ENCODE measurements around the gene MINDY1.

MINDY1 gene

DNA sequence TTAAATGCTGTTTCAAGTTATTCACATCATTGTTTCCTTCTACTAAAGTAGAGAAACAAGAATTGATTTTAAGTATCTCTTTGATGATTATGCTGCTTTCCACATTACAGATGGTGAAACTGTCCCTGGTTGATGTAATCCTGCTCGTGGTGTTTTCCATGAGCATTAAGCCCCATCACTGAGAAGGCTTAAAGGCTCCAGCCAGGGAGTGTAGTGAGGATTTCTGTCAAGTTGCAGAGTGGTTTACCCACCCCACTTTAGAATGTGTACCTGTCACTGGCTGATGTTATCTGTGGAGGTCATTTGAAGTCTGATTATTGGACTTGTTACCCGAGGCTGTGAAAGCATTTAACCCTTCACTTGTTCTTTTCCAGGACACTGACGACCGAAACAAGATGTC is 44.9 kb downstream of the MINDY1 start:
- Histone ChIP-seq H4K8ac (ENCODE audit: low read depth, low read length) (no peak overlapping the region), H3K23ac (ENCODE audit: low read depth, low read length, poor library complexity) (no peak overlapping the region), H2BK120ac (ENCODE audit: low read depth, low read length) (no peak overlapping the region), H3K4ac (ENCODE audit: low read length) (no peak overlapping the region), H3K27ac (replicated peaks; ENCODE audit: low read length) (no peak overlapping the region), H3K4me1 (ENCODE audit: control insufficient read depth in 2 of 2, insufficient read depth in 1 of 2, low read depth in 1 of 2, low read length in 2 of 2) (no peaks in the 10 kb centered on the region), H3K18ac (ENCODE audit: low read length) (no peak overlapping the region), H3K36me3 (replicated peaks in 1 of 2; ENCODE audit: control insufficient read depth in 2 of 2, insufficient read depth in 2 of 2, low read length in 2 of 2) (peaks cover 49 to 99% of the 10 kb centered on the region in 2 donors), H2BK5ac (ENCODE audit: low read length) (no peak overlapping the region), H3K4me2 (ENCODE audit: insufficient read depth, low read length, poor library complexity, severe bottlenecking) (no peak overlapping the region), H2BK15ac (ENCODE audit: low read length) (no peak overlapping the region), H3K9ac (ENCODE audit: low read depth, low read length, poor library complexity) (no peak overlapping the region), H3K9me3 (replicated peaks in 1 of 2; ENCODE audit: control insufficient read depth in 2 of 2, insufficient read depth in 1 of 2, low read depth in 1 of 2, low read length in 2 of 2) (no peaks in the 10 kb centered on the region), H3K79me1 (ENCODE audit: low read depth, low read length) (no peaks in the 10 kb centered on the region), H2BK12ac (ENCODE audit: low read length) (no peak overlapping the region), H4K91ac (ENCODE audit: low read depth, low read length, poor library complexity) (no peak overlapping the region), H3K27me3 (ENCODE audit: control insufficient read depth in 3 of 3, insufficient read depth in 3 of 3, low read depth in 1 of 3, low read length in 3 of 3) (no peaks in the 10 kb centered on the region), H3K4me3 (ENCODE audit: low read length in 2 of 2) (no peak overlapping the region), H2AFZ (ENCODE audit: low read length) (no peak overlapping the region), H2AK5ac (ENCODE audit: low read depth, low read length) (no peak overlapping the region), H3K14ac (ENCODE audit: low read length) (no peak overlapping the region)
- no peak for DNase-seq (ENCODE audit: low spot score)
- no CpG with 5 or more reads among the region's 4 CpGs for WGBS, 2 donors (ENCODE audit: extremely low coverage in 2 of 2, insufficient read length in 2 of 2, insufficient replicate concordance in 1 of 2)

DNA sequence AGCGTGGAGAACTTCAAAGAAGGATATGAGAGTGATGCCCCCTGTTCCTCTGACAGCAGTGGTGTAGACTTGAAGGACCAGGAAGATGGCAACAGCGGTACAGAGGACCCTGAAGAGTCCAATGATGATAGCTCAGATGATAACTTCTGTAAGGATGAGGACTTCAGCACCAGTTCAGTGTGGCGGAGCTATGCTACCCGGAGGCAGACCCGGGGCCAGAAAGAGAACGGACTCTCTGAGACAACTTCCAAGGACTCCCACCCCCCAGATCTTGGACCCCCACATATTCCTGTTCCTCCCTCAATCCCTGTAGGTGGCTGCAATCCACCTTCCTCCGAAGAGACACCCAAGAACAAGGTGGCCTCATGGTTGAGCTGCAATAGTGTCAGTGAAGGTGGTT is 46.1 kb downstream of the MINDY1 start:
- DNase-seq (ENCODE audit: low spot score) = no peak
- Histone ChIP-seq H3K4me2 (ENCODE audit: insufficient read depth, low read length, poor library complexity, severe bottlenecking) (no peak overlapping the region), H2BK12ac (ENCODE audit: low read length) (no peak overlapping the region), H3K36me3 (replicated peaks in 1 of 2; ENCODE audit: control insufficient read depth in 2 of 2, insufficient read depth in 2 of 2, low read length in 2 of 2) (peaks cover 42 to 99% of the 10 kb centered on the region in 2 donors), H4K91ac (ENCODE audit: low read depth, low read length, poor library complexity) (no peak overlapping the region), H3K79me1 (ENCODE audit: low read depth, low read length) (no peaks in the 10 kb centered on the region), H3K27me3 (ENCODE audit: control insufficient read depth in 3 of 3, insufficient read depth in 3 of 3, low read depth in 1 of 3, low read length in 3 of 3) (no peaks in the 10 kb centered on the region), H2BK120ac (ENCODE audit: low read depth, low read length) (no peak overlapping the region), H3K4me1 (ENCODE audit: control insufficient read depth in 2 of 2, insufficient read depth in 1 of 2, low read depth in 1 of 2, low read length in 2 of 2) (no peaks in the 10 kb centered on the region), H2AK5ac (ENCODE audit: low read depth, low read length) (no peak overlapping the region), H2BK15ac (ENCODE audit: low read length) (no peak overlapping the region), H3K4me3 (ENCODE audit: low read length in 2 of 2) (no peak overlapping the region), H2BK5ac (ENCODE audit: low read length) (no peak overlapping the region), H3K27ac (replicated peaks; ENCODE audit: low read length) (no peak overlapping the region), H3K14ac (ENCODE audit: low read length) (no peak overlapping the region), H2AFZ (ENCODE audit: low read length) (no peak overlapping the region), H3K18ac (ENCODE audit: low read length) (no peak overlapping the region), H3K9me3 (replicated peaks in 1 of 2; ENCODE audit: control insufficient read depth in 2 of 2, insufficient read depth in 1 of 2, low read depth in 1 of 2, low read length in 2 of 2) (no peaks in the 10 kb centered on the region), H3K23ac (ENCODE audit: low read depth, low read length, poor library complexity) (no peak overlapping the region), H3K4ac (ENCODE audit: low read length) (no peak overlapping the region), H3K9ac (ENCODE audit: low read depth, low read length, poor library complexity) (no peak overlapping the region), H4K8ac (ENCODE audit: low read depth, low read length) (no peak overlapping the region)
- WGBS, 2 donors (ENCODE audit: extremely low coverage in 2 of 2, insufficient read length in 2 of 2, insufficient replicate concordance in 1 of 2) = no CpG with 5 or more reads among the region's 7 CpGs

DNA sequence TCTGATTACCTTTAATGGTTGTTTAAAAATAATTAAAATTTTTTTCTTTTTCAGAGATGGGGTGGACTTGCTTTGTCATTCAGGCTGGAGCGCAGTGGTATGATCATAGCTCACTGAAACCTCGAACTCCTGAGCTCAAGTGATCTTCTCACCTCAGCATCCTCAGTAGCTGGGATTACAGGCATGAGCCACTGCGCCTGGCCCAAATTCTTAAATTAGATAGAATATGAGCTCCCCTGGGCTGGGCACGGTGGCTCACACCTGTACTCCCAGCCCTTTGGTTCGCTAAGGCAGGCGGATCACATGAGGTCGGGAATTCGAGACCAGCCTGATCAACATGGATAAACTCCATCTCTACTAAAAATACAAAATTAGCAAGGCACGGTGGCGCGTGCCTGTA is 49.0 kb downstream of the MINDY1 start:
- H2AK5ac ChIP-seq (ENCODE audit: low read depth, low read length) = no peak overlapping the region
- H3K9ac ChIP-seq (ENCODE audit: low read depth, low read length, poor library complexity) = no peak overlapping the region
- no peak overlapping the region for H2AFZ ChIP-seq (ENCODE audit: low read length)
- no peaks in the 10 kb centered on the region for H3K4me1 ChIP-seq (ENCODE audit: control insufficient read depth in 2 of 2, insufficient read depth in 1 of 2, low read depth in 1 of 2, low read length in 2 of 2)
- no peaks in the 10 kb centered on the region for H3K79me1 ChIP-seq (ENCODE audit: low read depth, low read length)
- no peak overlapping the region for H2BK12ac ChIP-seq (ENCODE audit: low read length)
- no peak overlapping the region for H3K18ac ChIP-seq (ENCODE audit: low read length)
- no peak overlapping the region for H3K4ac ChIP-seq (ENCODE audit: low read length)
- H3K36me3 ChIP-seq (replicated peaks in 1 of 2; ENCODE audit: control insufficient read depth in 2 of 2, insufficient read depth in 2 of 2, low read length in 2 of 2) = peaks cover 29 to 97% of the 10 kb centered on the region in 2 donors
- H3K27ac ChIP-seq (replicated peaks; ENCODE audit: low read length) = no peak overlapping the region
- H3K27me3 ChIP-seq (ENCODE audit: control insufficient read depth in 3 of 3, insufficient read depth in 3 of 3, low read depth in 1 of 3, low read length in 3 of 3) = no peaks in the 10 kb centered on the region
- H2BK5ac ChIP-seq (ENCODE audit: low read length) = no peak overlapping the region
- H3K4me3 ChIP-seq (ENCODE audit: low read length in 2 of 2) = no peak overlapping the region
- no peaks in the 10 kb centered on the region for H3K9me3 ChIP-seq (replicated peaks in 1 of 2; ENCODE audit: control insufficient read depth in 2 of 2, insufficient read depth in 1 of 2, low read depth in 1 of 2, low read length in 2 of 2)
- no peak overlapping the region for H2BK120ac ChIP-seq (ENCODE audit: low read depth, low read length)
- no peak overlapping the region for H2BK15ac ChIP-seq (ENCODE audit: low read length)
- H3K14ac ChIP-seq (ENCODE audit: low read length) = no peak overlapping the region
- H4K8ac ChIP-seq (ENCODE audit: low read depth, low read length) = no peak overlapping the region
- no CpG with 5 or more reads among the region's 11 CpGs for WGBS, 2 donors (ENCODE audit: extremely low coverage in 2 of 2, insufficient read length in 2 of 2, insufficient replicate concordance in 1 of 2)
- H3K4me2 ChIP-seq (ENCODE audit: insufficient read depth, low read length, poor library complexity, severe bottlenecking) = no peak overlapping the region
- H3K23ac ChIP-seq (ENCODE audit: low read depth, low read length, poor library complexity) = no peak overlapping the region
- no peak for DNase-seq (ENCODE audit: low spot score)
- no peak overlapping the region for H4K91ac ChIP-seq (ENCODE audit: low read depth, low read length, poor library complexity)

- no peak overlapping the region for H3K9ac ChIP-seq (ENCODE audit: low read depth, low read length, poor library complexity)
- DNase-seq (ENCODE audit: low spot score) = no peak
- peaks cover 25 to 96% of the 10 kb centered on the region in 2 donors for H3K36me3 ChIP-seq (replicated peaks in 1 of 2; ENCODE audit: control insufficient read depth in 2 of 2, insufficient read depth in 2 of 2, low read length in 2 of 2)
These were observed 51.4 kb downstream of the MINDY1 start for GRCh38 chr1:150955280-150955679.

More at GRCh38 chr1:150955280-150955679, 51.4 kb downstream of the MINDY1 start:
- no peaks in the 10 kb centered on the region for H3K9me3 ChIP-seq (replicated peaks in 1 of 2; ENCODE audit: control insufficient read depth in 2 of 2, insufficient read depth in 1 of 2, low read depth in 1 of 2, low read length in 2 of 2)
- H3K14ac ChIP-seq (ENCODE audit: low read length) = no peak overlapping the region
- no peaks in the 10 kb centered on the region for H3K27me3 ChIP-seq (ENCODE audit: control insufficient read depth in 3 of 3, insufficient read depth in 3 of 3, low read depth in 1 of 3, low read length in 3 of 3)
- no peak overlapping the region for H2AFZ ChIP-seq (ENCODE audit: low read length)
- no peak overlapping the region for H3K4ac ChIP-seq (ENCODE audit: low read length)
- H2AK5ac ChIP-seq (ENCODE audit: low read depth, low read length) = no peak overlapping the region
- no peak overlapping the region for H3K4me3 ChIP-seq (ENCODE audit: low read length in 2 of 2)
- no peak overlapping the region for H2BK5ac ChIP-seq (ENCODE audit: low read length)
- H3K79me1 ChIP-seq (ENCODE audit: low read depth, low read length) = no peaks in the 10 kb centered on the region
- no peak overlapping the region for H2BK120ac ChIP-seq (ENCODE audit: low read depth, low read length)
- H3K4me1 ChIP-seq (ENCODE audit: control insufficient read depth in 2 of 2, insufficient read depth in 1 of 2, low read depth in 1 of 2, low read length in 2 of 2) = no peaks in the 10 kb centered on the region
- H3K18ac ChIP-seq (ENCODE audit: low read length) = no peak overlapping the region
- H4K8ac ChIP-seq (ENCODE audit: low read depth, low read length) = no peak overlapping the region
- no peak overlapping the region for H4K91ac ChIP-seq (ENCODE audit: low read depth, low read length, poor library complexity)
- no peak overlapping the region for H3K23ac ChIP-seq (ENCODE audit: low read depth, low read length, poor library complexity)
- H2BK15ac ChIP-seq (ENCODE audit: low read length) = no peak overlapping the region
- no peak overlapping the region for H2BK12ac ChIP-seq (ENCODE audit: low read length)
- no peak overlapping the region for H3K27ac ChIP-seq (replicated peaks; ENCODE audit: low read length)
- no peak overlapping the region for H3K4me2 ChIP-seq (ENCODE audit: insufficient read depth, low read length, poor library complexity, severe bottlenecking)
